LNCaP clone FGC (cell line): ENCODE results near the gene SMDT1.

Experiments
- DNase-seq: peaks from one replicate; pipeline ENCODE4 v3.0.0-alpha.2; 2011; ENCODE audit warnings: low read depth
- H3K4me3 ChIP-seq: 2 replicates; pipeline ENCODE4 v1.5.1; 2011; ENCODE audit warnings: mild to moderate bottlenecking, low read depth, low read length, control low read depth
- CTCF ChIP-seq: IDR thresholded peaks from 2 replicates; pipeline ENCODE4 v1.5.1; 2012; ENCODE audit warnings: mild to moderate bottlenecking; ENCODE audit not compliant: control insufficient read depth, insufficient read depth; ENCODE audit errors: extremely low read depth

Gene SMDT1

GRCh38 chr22:42076764-42077485 lies 2.6 kb upstream of the SMDT1 start:
- no peak overlapping the region for H3K4me3 ChIP-seq
- DNase-seq: no peak
- TF ChIP-seq CTCF: no peak

- TF ChIP-seq CTCF: no peak
- DNase-seq: no peak
- H3K4me3 ChIP-seq: no peak overlapping the region
Observed at GRCh38 chr22:42077486-42078125, 1.9 kb upstream of the SMDT1 start.

- no peak for DNase-seq
- peak overlapping the region; percentile 66 for H3K4me3 ChIP-seq
- TF ChIP-seq CTCF: no peak
Observed at GRCh38 chr22:42078469-42079318, 806 bp upstream of the SMDT1 start.

- TF ChIP-seq CTCF: no peak
- DNase-seq: peak; percentile 7
Observed at GRCh38 chr22:42080287-42080686, 787 bp downstream of the SMDT1 start.

GRCh38 chr22:42083119-42083518 lies 3.6 kb downstream of the SMDT1 start:
- peak; percentile 78 for DNase-seq
- no peak overlapping the region for H3K4me3 ChIP-seq
- TF ChIP-seq CTCF: no peak

More at GRCh38 chr22:42080287-42080686, 787 bp downstream of the SMDT1 start:
- peak overlapping the region; percentile 66 for H3K4me3 ChIP-seq

GRCh38 chr22:42084874-42085273 lies 5.4 kb downstream of the SMDT1 start:
- DNase-seq: no peak
- no peak overlapping the region for H3K4me3 ChIP-seq
- TF ChIP-seq CTCF: no peak
